Muscle layer of duodenum (tissue), 2 donors: ENCODE measurements around the gene GTPBP2.

Source experiments
- H3K27ac ChIP-seq: one replicate; pipeline ENCODE4 v1.7.0; 2013; ENCODE audit warnings: mild to moderate bottlenecking, low read length
- H3K27me3 ChIP-seq: one replicate; pipeline ENCODE4 v1.7.0; 2013; ENCODE audit warnings: low read depth, mild to moderate bottlenecking, control low read depth, low read length
- H3K36me3 ChIP-seq, 2 donors: one replicate each; pipeline ENCODE4 v1.7.0; 2013; ENCODE audit warnings: low read length in 2 of 2, control low read depth in 1 of 2, mild to moderate bottlenecking in 1 of 2; ENCODE audit not compliant: insufficient read depth in 2 of 2, control insufficient read depth in 1 of 2
- H3K4me1 ChIP-seq, 2 donors: one replicate each; pipeline ENCODE4 v1.7.0; 2013; ENCODE audit warnings: low read length in 2 of 2, mild to moderate bottlenecking in 2 of 2, control low read depth in 1 of 2, moderate library complexity in 1 of 2; ENCODE audit not compliant: insufficient read depth in 2 of 2, control insufficient read depth in 1 of 2
- H3K4me3 ChIP-seq, 2 donors: one replicate each; pipeline ENCODE4 v1.7.0; 2013; ENCODE audit warnings: low read length in 2 of 2, low read depth in 1 of 2, mild to moderate bottlenecking in 1 of 2
- H3K9me3 ChIP-seq, 2 donors: one replicate each; pipeline ENCODE4 v1.7.0; 2013; ENCODE audit warnings: low read length in 2 of 2, control low read depth in 1 of 2, mild to moderate bottlenecking in 1 of 2; ENCODE audit not compliant: control insufficient read depth in 1 of 2
- donor health status: healthy.

Gene GTPBP2, protein sequence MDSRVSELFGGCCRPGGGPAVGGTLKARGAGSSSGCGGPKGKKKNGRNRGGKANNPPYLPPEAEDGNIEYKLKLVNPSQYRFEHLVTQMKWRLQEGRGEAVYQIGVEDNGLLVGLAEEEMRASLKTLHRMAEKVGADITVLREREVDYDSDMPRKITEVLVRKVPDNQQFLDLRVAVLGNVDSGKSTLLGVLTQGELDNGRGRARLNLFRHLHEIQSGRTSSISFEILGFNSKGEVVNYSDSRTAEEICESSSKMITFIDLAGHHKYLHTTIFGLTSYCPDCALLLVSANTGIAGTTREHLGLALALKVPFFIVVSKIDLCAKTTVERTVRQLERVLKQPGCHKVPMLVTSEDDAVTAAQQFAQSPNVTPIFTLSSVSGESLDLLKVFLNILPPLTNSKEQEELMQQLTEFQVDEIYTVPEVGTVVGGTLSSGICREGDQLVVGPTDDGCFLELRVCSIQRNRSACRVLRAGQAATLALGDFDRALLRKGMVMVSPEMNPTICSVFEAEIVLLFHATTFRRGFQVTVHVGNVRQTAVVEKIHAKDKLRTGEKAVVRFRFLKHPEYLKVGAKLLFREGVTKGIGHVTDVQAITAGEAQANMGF

DNA sequence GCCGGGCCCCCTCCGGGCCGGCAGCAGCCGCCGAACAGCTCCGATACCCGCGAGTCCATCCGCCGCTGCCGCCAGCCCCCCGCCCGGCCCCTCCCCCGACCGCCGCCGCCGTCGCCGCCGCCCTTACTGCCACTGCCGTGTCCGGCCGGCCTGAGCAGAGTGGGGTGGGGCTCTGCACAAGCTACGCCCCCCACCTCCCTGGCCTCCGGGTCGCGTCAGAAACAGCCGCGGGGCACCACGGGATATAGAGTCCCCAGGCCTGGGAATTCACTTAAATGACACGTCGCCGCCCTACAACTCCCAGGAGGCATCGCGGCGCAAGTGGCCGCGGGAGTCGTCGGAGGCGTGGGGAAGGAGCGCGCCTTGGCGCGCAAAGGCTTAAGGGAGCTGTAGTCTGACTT, at the start of gene GTPBP2:
Gene GTPBP2, minus strand, starts transcription at position 161 of the 401 bp plus-strand sequence. Its CDS starts 102 bp downstream, at position 59.
- H3K4me3 ChIP-seq: peak within 1 kb of the TSS; percentile 63 to 99
- no peaks in the 10 kb centered on the region for H3K9me3 ChIP-seq
- peak within 1 kb of the TSS; percentile 95 for H3K27ac ChIP-seq
- peaks cover 14 to 21% of the 10 kb centered on the region in 2 donors for H3K36me3 ChIP-seq
- H3K4me1 ChIP-seq: peaks cover 6 to 12% of the 10 kb centered on the region in 2 donors
- no peaks in the 10 kb centered on the region for H3K27me3 ChIP-seq

DNA sequence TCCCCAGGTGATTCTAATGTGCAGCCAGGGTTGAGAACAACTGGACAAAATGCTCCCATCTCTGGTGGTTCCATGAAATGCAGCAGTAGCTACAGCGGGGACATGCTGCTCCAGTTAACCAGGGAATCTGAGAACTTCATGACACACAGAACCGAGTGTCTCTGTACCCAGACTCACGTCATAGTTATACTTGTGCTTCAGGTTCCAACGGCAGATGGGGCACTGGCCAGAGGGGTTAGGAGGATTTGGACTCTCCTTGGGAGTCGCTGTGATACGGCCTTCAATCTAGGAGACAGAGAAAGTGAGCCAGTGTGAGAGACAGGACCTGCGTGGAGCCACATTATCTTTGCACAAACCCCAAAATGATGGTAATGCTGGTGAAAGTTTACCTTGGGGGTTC, 49.3 kb upstream of the GTPBP2 start:
- Histone ChIP-seq H3K9me3 (no peaks in the 10 kb centered on the region), H3K27ac (no peak overlapping the region), H3K4me1 (peaks cover 0 to 3% of the 10 kb centered on the region in 2 donors), H3K4me3 (no peak overlapping the region), H3K36me3 (peaks cover 60 to 72% of the 10 kb centered on the region in 2 donors), H3K27me3 (no peaks in the 10 kb centered on the region)

DNA sequence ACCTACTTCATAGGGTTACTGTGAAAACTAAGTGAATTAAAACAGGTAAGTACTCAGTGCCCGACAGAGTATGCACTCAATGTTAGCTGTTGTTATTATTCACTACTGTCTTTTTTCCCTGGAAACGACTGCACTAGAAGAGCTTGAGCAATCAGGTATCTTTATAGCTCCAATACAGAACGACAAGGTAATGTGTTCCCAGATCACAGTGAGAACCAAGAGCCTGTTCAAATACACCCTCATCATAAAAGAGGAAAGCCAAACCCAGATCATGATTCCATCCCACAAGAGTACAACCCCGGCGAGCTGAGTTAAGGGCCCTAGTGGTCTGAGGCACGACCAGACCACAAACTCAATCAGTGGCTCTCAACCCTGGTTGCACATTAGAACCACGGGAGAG, 48.7 kb upstream of the GTPBP2 start:
- H3K9me3 ChIP-seq: no peaks in the 10 kb centered on the region
- peaks cover 0 to 3% of the 10 kb centered on the region in 2 donors for H3K4me1 ChIP-seq
- peaks cover 64 to 73% of the 10 kb centered on the region in 2 donors for H3K36me3 ChIP-seq
- H3K27me3 ChIP-seq: no peaks in the 10 kb centered on the region
- no peak overlapping the region for H3K4me3 ChIP-seq
- no peak overlapping the region for H3K27ac ChIP-seq

DNA sequence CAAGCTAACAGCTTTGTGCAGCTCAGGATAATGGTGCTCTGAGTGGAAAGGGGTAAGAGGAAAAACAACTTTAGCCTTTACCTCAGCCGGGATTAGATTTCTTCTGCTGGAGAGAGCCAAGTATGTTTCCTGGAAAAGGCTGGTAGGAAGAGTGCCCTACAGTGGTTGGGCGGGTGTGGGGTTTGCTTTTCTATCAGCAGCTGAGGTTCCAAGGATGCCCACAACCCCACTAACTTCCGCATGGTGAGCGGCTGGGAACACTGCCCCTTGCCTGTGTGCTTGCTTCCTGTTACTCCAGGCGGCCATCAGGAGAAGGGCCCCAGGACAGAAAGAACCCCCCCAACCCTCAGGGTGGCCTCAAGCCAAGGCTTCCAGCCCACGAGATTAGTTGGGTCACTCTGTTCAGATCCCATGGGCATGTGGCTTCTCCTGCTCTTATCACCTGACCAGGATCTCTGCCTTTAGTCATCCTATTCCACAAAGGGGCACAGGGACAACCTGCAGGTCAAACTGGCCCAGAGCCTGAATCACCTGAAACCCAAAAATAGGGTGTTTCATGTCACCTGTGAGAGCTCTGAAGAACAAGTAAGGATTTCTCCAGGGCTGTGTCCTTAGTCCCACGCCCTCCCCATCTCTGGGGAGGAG, 48.0 kb upstream of the GTPBP2 start:
- Histone ChIP-seq H3K9me3 (no peaks in the 10 kb centered on the region), H3K4me3 (no peak overlapping the region), H3K36me3 (peaks cover 67 to 73% of the 10 kb centered on the region in 2 donors), H3K4me1 (peaks cover 0 to 7% of the 10 kb centered on the region in 2 donors), H3K27ac (no peak overlapping the region), H3K27me3 (no peaks in the 10 kb centered on the region)

DNA sequence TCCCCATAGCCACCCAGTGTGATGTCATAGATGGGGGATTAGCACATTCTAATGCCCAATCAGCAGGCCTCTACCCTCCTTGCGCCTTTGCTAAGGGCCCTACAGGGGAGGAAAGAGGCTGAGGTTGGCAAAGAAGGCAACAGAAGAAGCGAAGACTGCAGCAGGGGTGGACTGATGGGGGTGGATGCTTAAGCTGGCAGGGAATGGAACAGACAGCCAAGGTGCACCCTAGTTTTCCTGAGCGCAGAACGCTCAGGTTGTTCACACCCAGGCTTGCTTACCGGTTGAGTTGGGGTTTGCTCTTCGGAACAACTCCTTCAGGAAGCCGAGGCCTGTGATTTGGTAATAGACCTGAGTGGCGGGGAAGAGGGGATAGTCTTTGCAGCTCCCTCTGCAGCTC, 45.9 kb upstream of the GTPBP2 start:
- H3K27ac ChIP-seq: no peak overlapping the region
- no peaks in the 10 kb centered on the region for H3K27me3 ChIP-seq
- peaks cover 1 to 11% of the 10 kb centered on the region in 2 donors for H3K4me1 ChIP-seq
- H3K36me3 ChIP-seq: peaks cover 76 to 82% of the 10 kb centered on the region in 2 donors
- no peak overlapping the region for H3K4me3 ChIP-seq
- H3K9me3 ChIP-seq: no peaks in the 10 kb centered on the region

DNA sequence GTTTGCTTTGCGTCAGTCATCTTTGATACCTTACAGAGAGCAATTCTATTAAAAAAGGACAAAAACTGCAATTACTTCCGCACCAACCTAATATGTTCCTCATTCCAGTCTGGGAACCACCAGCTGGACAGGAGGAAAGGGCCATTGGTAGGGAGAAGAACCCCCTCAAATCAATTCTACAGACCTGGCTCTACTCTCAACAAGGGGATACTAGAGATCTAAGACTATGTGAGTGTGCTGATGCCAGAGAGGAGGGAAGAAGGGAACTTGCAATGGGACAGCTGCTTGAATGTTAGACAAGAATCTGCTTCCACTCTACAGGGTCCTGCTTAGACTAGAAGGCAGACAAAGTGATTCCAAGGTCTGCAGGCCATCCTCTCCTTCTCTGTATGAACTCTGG, 45.2 kb upstream of the GTPBP2 start:
- Histone ChIP-seq H3K9me3 (no peaks in the 10 kb centered on the region), H3K36me3 (peaks cover 71 to 80% of the 10 kb centered on the region in 2 donors), H3K4me1 (peaks cover 4 to 16% of the 10 kb centered on the region in 2 donors), H3K27me3 (no peaks in the 10 kb centered on the region), H3K27ac (no peak overlapping the region), H3K4me3 (no peak overlapping the region)

DNA sequence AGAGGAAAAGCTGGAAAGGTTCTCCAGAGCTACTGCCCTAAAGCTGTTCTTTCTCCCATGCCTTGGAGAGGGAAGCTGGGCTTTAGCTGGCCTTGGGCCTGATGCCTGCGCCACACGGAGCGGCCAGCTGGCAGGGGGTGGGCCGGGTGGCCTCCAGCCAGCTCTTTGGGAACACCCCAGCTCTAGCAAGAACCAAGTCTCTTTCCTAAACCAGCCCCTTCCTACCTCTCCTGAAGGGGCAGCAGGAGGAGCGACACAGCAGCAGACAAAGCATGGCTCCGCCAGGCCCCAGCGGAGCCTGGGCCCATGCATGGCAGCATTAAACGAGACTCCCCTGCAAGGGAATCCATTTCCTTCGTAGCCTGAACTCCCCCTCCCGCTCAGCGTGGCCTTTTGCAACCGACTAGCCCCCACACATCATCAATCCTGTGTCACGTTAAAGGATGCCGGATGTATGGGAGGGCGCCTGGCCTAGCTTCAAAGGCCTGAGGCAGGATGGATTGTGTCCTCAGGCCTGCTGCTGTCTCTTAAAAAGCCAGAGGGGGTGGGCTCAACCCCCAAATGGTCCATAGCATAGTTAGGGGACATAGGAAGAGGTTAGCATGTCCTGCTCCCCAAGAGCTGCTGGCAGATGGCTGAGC, 44.5 kb upstream of the GTPBP2 start:
- Histone ChIP-seq H3K27ac (no peak overlapping the region), H3K27me3 (no peaks in the 10 kb centered on the region), H3K36me3 (peaks cover 65 to 76% of the 10 kb centered on the region in 2 donors), H3K9me3 (no peaks in the 10 kb centered on the region), H3K4me1 (peaks cover 4 to 24% of the 10 kb centered on the region in 2 donors), H3K4me3 (no peak overlapping the region)

DNA sequence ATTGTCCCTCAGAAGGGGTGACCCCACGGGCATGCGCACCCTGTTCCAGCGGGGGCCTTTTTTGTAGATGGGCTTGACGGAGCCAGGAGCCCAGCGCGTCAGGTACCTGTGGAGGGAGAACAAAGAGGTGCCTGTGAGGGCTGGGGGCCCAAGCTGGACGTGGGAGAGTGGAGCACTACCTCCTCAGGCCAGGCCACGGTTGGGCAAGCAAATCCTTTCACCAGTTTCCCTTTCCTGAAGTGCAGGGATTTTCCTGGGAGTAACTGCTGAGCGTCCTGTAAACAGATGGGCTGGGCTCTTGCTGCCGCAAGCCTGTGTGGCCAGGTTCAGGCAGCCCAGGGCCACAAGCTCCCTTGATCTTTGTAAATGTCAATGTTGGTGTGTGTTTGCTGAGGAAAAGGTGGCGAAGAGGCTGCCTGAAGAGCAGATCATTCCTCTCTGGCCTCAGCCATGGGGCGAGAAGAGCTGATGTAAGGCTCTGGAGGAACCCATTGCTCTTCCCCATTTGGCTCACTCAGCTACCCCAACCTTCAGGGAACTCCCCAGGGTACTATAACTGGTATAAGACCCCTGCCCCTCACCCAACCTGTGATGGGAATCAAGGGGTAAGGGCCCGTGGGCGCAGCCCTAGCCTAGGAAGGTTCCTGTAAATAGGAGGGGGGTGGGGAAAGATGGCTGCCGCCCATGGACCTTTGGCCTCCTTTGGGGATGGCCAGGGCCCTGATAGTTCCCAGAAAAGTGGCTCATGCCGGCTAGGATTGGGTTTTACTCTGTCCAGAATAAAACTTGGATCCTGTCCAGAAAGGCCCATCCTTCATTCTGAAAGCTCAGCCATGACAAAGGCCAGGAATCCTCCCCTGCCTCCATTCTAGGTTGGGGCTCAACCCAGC, 43.0 kb upstream of the GTPBP2 start:
- peaks cover 50 to 60% of the 10 kb centered on the region in 2 donors for H3K36me3 ChIP-seq
- no peak overlapping the region for H3K4me3 ChIP-seq
- no peaks in the 10 kb centered on the region for H3K9me3 ChIP-seq
- no peak overlapping the region for H3K27ac ChIP-seq
- H3K27me3 ChIP-seq: no peaks in the 10 kb centered on the region
- H3K4me1 ChIP-seq: peaks cover 15 to 39% of the 10 kb centered on the region in 2 donors

DNA sequence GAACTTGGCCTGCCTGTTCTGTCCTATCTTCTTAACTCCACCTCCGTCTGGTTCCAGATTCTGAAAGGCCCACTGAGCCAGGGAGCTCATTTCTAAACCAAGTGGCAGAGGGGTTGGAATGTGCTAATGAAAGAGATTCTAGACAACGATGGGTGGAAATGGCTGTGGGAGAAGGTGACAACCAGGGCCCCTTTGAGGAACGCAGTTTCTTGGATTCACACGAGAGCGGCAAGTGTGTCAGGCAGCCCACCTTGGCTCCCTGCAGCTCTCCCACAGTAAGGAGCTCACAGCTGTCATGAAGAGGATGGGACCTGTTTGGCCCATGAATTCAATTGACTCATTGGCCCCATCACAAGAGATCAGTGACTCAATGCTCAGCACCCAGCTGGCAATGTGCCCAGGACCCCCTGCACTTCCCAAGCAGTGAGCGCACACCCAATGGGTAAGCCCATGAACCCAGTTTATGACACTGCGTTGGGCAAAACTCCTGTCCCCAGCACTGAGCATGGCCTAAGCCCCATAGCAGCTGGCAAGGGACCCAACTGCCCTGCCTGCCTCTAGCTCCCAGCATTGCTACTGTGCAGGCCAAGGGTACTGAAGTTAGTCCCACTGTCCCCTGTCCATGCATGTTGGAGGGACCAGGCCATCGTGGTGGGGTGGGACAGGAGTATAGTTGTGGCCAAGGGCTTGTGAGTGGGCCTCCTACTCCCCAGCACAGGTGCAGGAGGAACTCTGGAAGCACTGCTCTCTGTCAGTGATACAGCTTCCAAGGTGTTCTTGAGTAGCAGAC, 42.1 kb upstream of the GTPBP2 start:
- H3K9me3 ChIP-seq: no peaks in the 10 kb centered on the region
- H3K36me3 ChIP-seq: peaks cover 41 to 52% of the 10 kb centered on the region in 2 donors
- H3K4me3 ChIP-seq: no peak overlapping the region
- no peaks in the 10 kb centered on the region for H3K27me3 ChIP-seq
- no peak overlapping the region for H3K27ac ChIP-seq
- peaks cover 15 to 41% of the 10 kb centered on the region in 2 donors for H3K4me1 ChIP-seq

DNA sequence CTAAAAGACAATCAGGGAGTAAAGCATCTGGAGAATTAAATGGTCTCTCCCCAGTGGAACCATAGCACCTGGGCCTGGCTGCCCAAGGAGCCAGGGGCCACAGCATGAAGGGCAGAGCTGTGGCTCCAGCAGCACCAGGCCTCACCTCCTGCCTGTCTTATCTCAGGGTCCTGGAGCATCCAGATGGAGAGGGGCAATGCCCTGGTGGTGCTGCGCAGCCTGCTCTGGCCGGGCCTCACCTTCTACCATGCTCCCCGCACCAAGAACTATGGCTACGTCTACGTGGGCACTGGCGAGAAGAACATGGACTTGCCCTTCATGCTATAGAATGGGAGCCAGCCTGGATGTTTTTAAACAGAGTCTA, 41.5 kb upstream of the GTPBP2 start:
- H3K4me1 ChIP-seq: peaks cover 15 to 41% of the 10 kb centered on the region in 2 donors
- H3K9me3 ChIP-seq: no peaks in the 10 kb centered on the region
- H3K27me3 ChIP-seq: no peaks in the 10 kb centered on the region
- no peak overlapping the region for H3K4me3 ChIP-seq
- no peak overlapping the region for H3K27ac ChIP-seq
- peaks cover 37 to 48% of the 10 kb centered on the region in 2 donors for H3K36me3 ChIP-seq
